Renal cortex interstitium (tissue), 11 donors: ENCODE data around the gene EFEMP2. TPM values are rescaled to one million over a fixed set of nuclear protein-coding genes. Genes with fewer than 3 reads are reported as not detected.

Experiments
- DNase-seq, 11 donors: peaks; one replicate each; pipeline ENCODE4 v3.0.0-alpha.2; 2013; ENCODE audit warnings: low read depth in 9 of 11, low spot score in 4 of 11; ENCODE audit errors: extremely low read depth in 1 of 11
- polyA plus RNA-seq, 3 donors: library from polyadenylated mRNA; unstranded; fragments of 120-200 nt; gene quantifications; one replicate each; pipeline ENCODE4 v1.2.1, GENCODE V29; 2013; ENCODE audit not compliant: insufficient read length in 3 of 3

Gene EFEMP2
- polyA plus RNA-seq, 3 donors = 87.9 to 129 (median 127) TPM

GRCh38 chr11:65817312-65817834 is 55.2 kb downstream of the EFEMP2 start:
- peak in 3 of 11 donors; percentile 39 to 57 (median 47) for DNase-seq

DNA sequence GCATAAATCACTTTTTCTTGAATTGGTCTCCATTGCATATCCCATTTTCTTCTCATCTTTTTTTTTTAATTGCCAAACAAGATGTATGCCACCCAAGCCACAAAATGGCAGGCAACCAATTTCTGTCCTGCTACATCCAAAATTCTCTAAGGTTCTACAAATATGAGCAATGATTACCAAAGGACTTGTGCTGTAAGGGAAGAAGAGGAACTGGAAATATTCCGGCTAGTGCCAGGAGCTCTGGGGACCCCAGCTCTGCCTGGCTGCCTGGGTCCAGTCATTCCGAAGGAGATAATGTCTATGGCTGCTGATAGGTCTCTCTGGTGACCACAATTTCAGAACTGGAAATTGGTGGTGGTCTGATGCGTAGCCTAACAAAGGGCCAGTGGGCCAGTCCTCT is 55.9 kb downstream of the EFEMP2 start:
- no peak for DNase-seq

Other genes starting within 250 kb of the EFEMP2 start
- 10 to 100 TPM; 26.2 to 31.8 (median 27.1) TPM for gene SIPA1, start 234.7 kb downstream of the EFEMP2 start, polyA plus RNA-seq
- 10 to 100 TPM; 49.5 to 61.3 (median 55.8) TPM for gene RELA, start 209.9 kb downstream of the EFEMP2 start, polyA plus RNA-seq
- gene KAT5, start 160.5 kb downstream of the EFEMP2 start, polyA plus RNA-seq = 10 to 100 TPM; 66.1 to 73.8 (median 72.0) TPM
- gene RNASEH2C, start 152.0 kb downstream of the EFEMP2 start, polyA plus RNA-seq = 10 to 100 TPM; 36.1 to 53.4 (median 42.0) TPM
- gene AP5B1, start 91.8 kb downstream of the EFEMP2 start, polyA plus RNA-seq = 10 to 100 TPM in 1 of 3 donors, 1 to 10 TPM in 2; 5.7 to 10.3 (median 7.6) TPM
- gene OVOL1, start 85.7 kb downstream of the EFEMP2 start, polyA plus RNA-seq = 10 to 100 TPM in 2 of 3 donors, 1 to 10 TPM in 1; 9.6 to 15.0 (median 14.0) TPM
- gene SNX32, start 38.8 kb downstream of the EFEMP2 start, polyA plus RNA-seq = 1 to 10 TPM; 1.4 to 3.7 (median 2.2) TPM
- 100 to 1,000 TPM; 728 to 948 (median 744) TPM for gene CFL1, start 14.6 kb downstream of the EFEMP2 start, polyA plus RNA-seq
- gene MUS81, start 12.4 kb downstream of the EFEMP2 start, polyA plus RNA-seq = 10 to 100 TPM; 45.6 to 62.3 (median 56.6) TPM
- gene CTSW, start 7.0 kb upstream of the EFEMP2 start, polyA plus RNA-seq = 1 to 10 TPM in 2 of 3 donors, under 1 TPM in 1; 0.47 to 1.3 (median 1.0) TPM
- 10 to 100 TPM; 88.2 to 94.0 (median 92.2) TPM for gene FIBP, start 15.7 kb upstream of the EFEMP2 start, polyA plus RNA-seq
- gene CCDC85B, start 17.9 kb upstream of the EFEMP2 start, polyA plus RNA-seq = 10 to 100 TPM in 2 of 3 donors, 1 to 10 TPM in 1; 5.7 to 17.4 (median 11.1) TPM
- gene FOSL1, start 27.6 kb upstream of the EFEMP2 start, polyA plus RNA-seq = under 1 TPM; 0.07 to 0.24 (median 0.20) TPM
- gene C11orf68, start 46.3 kb upstream of the EFEMP2 start, polyA plus RNA-seq = 10 to 100 TPM; 30.9 to 41.8 (median 33.3) TPM
- gene DRAP1, start 46.6 kb upstream of the EFEMP2 start, polyA plus RNA-seq = 100 to 1,000 TPM in 1 of 3 donors, 10 to 100 TPM in 2; 73.3 to 109 (median 88.0) TPM
- gene TSGA10IP, start 72.7 kb upstream of the EFEMP2 start, polyA plus RNA-seq = under 1 TPM; 0.19 to 0.21 (median 0.20) TPM
- gene SART1, start 88.9 kb upstream of the EFEMP2 start, polyA plus RNA-seq = 10 to 100 TPM; 40.4 to 60.6 (median 52.2) TPM
- gene EIF1AD, start 129.4 kb upstream of the EFEMP2 start, polyA plus RNA-seq = 10 to 100 TPM; 26.3 to 30.3 (median 28.4) TPM
- 100 to 1,000 TPM; 224 to 286 (median 277) TPM for gene BANF1, start 129.7 kb upstream of the EFEMP2 start, polyA plus RNA-seq
- gene CST6, start 139.2 kb upstream of the EFEMP2 start, polyA plus RNA-seq = not detected
- gene CATSPER1, start 153.7 kb upstream of the EFEMP2 start, polyA plus RNA-seq = not detected
- gene GAL3ST3, start 176.4 kb upstream of the EFEMP2 start, polyA plus RNA-seq = 1 to 10 TPM; 3.6 to 6.7 (median 6.6) TPM
- gene SF3B2, start 179.6 kb upstream of the EFEMP2 start, polyA plus RNA-seq = 100 to 1,000 TPM; 237 to 257 (median 251) TPM
- 10 to 100 TPM; 48.0 to 59.2 (median 53.1) TPM for gene PACS1, start 197.5 kb upstream of the EFEMP2 start, polyA plus RNA-seq